B cell (primary cell): ENCODE results near the gene LMAN2. TPM values are rescaled to one million over a fixed set of nuclear protein-coding genes. Genes with fewer than 3 reads are reported as not detected.

Experiments used
- ATAC-seq: fragments of 200-7000 bp; cut with Tn5 transposase; one replicate; pipeline ENCODE4 v1.10.0; 2021; ENCODE audit warnings: low read depth, mild to moderate bottlenecking, moderate number of reproducible peaks, moderate library complexity
- CTCF ChIA-PET: fragments of 350-600 bp; sonication (Branson Sonifier 250); formaldehyde crosslinking; loops from one replicate; lab custom pipeline; 2021; ENCODE audit warnings: antibody characterized with exemption, inconsistent platforms; lab: Charles Lee
- POLR2A ChIA-PET: fragments of 350-600 bp; sonication (Branson Sonifier 250); formaldehyde crosslinking; loops from one replicate; lab custom pipeline; 2021; ENCODE audit warnings: antibody characterized with exemption; lab: Charles Lee
- DNase-seq: peaks from one replicate; pipeline ENCODE4 v3.0.0; 2013
- H2AFZ ChIP-seq: 2 replicates; pipeline ENCODE4 v1.6.1; 2012; ENCODE audit warnings: mild to moderate bottlenecking, low read depth, low read length; ENCODE audit not compliant: insufficient read depth, poor library complexity, severe bottlenecking
- H3K27ac ChIP-seq, 2 donors: 1 replicate in 1 of 2; 2 replicates in 1 of 2; pipeline ENCODE4 v1.5.1; 2012 to 2013; ENCODE audit warnings: low read length in 2 of 2, mild to moderate bottlenecking in 2 of 2, moderate library complexity in 1 of 2
- H3K27me3 ChIP-seq, 4 experiments: fragments of 200-600 bp in 1 of 4; sonication (generic) in 1 of 4; replicated peaks in 1 of 4; 1 replicate in 2 of 4; 2 replicates in 2 of 4; pipeline versions ENCODE4 v1.6.1 to v1.7.0; 2013 to 2016; ENCODE audit warnings: low read length in 3 of 4, mild to moderate bottlenecking in 2 of 4, mixed read lengths in 1 of 4, moderate library complexity in 1 of 4; ENCODE audit not compliant: insufficient read depth in 4 of 4, control insufficient read depth in 3 of 4; ENCODE audit errors: control extremely low read depth in 1 of 4
- H3K36me3 ChIP-seq, 2 experiments: replicated peaks in 1 of 2; 1 replicate in 1 of 2; 2 replicates in 1 of 2; pipeline versions ENCODE4 v1.6.1 to v1.7.1; 2013; ENCODE audit warnings: low read length in 1 of 2; ENCODE audit not compliant: insufficient read depth in 2 of 2, control insufficient read depth in 1 of 2; ENCODE audit errors: control extremely low read depth in 1 of 2, extremely low read depth in 1 of 2
- H3K4me1 ChIP-seq, 2 donors: fragments of 200-600 bp in 1 of 2; sonication (generic) in 1 of 2; 1 replicate in 1 of 2; 2 replicates in 1 of 2; pipeline versions ENCODE4 v1.5.1 to v1.6.1; 2013 to 2017; ENCODE audit warnings: low read length in 2 of 2; ENCODE audit not compliant: control insufficient read depth in 2 of 2, insufficient read depth in 2 of 2
- H3K4me2 ChIP-seq: replicated peaks from 2 replicates; pipeline ENCODE3; 2012; ENCODE audit warnings: mild to moderate bottlenecking, low read depth, low read length; ENCODE audit not compliant: poor library complexity, severe bottlenecking
- H3K4me3 ChIP-seq, 5 experiments: fragments of 200-600 bp in 1 of 5; sonication (generic) in 1 of 5; 1 replicate in 3 of 5; 2 replicates in 2 of 5; pipeline versions ENCODE4 v1.5.1 to v1.7.0; 2011 to 2016; ENCODE audit warnings: low read length in 4 of 5, mild to moderate bottlenecking in 4 of 5, low read depth in 2 of 5, control low read depth in 1 of 5, moderate library complexity in 1 of 5; ENCODE audit not compliant: insufficient read depth in 1 of 5; ENCODE audit errors: control extremely low read depth in 1 of 5, extremely low read depth in 1 of 5
- H3K79me2 ChIP-seq: fragments of 200-600 bp; sonication (generic); one replicate; pipeline ENCODE4 v1.6.0; 2016; ENCODE audit warnings: low read length; ENCODE audit not compliant: control insufficient read depth, insufficient read depth
- H3K9ac ChIP-seq: fragments of 200-600 bp; sonication (generic); 2 replicates; pipeline ENCODE4 v1.6.1; 2017; ENCODE audit warnings: mild to moderate bottlenecking, low read length, moderate library complexity
- H3K9me3 ChIP-seq, 3 donors: one replicate each; pipeline versions ENCODE4 v1.6.1 to v1.7.1; 2013; ENCODE audit warnings: low read length in 2 of 3; ENCODE audit not compliant: control insufficient read depth in 2 of 3, insufficient read depth in 1 of 3; ENCODE audit errors: control extremely low read depth in 1 of 3
- H4K20me1 ChIP-seq: 2 replicates; pipeline ENCODE4 v1.6.0; 2012; ENCODE audit warnings: mild to moderate bottlenecking, low read length; ENCODE audit not compliant: insufficient read depth, control insufficient read depth, poor library complexity, severe bottlenecking
- H3K27ac Mint-ChIP-seq: one replicate; pipeline ENCODE4 v1.8.0; 2021; ENCODE audit warnings: mixed read lengths
- H3K27me3 Mint-ChIP-seq: one replicate; pipeline ENCODE4 v1.8.0; 2021; ENCODE audit warnings: mixed read lengths
- H3K4me1 Mint-ChIP-seq: one replicate; pipeline ENCODE4 v1.8.0; 2021; ENCODE audit warnings: mixed read lengths
- H3K4me3 Mint-ChIP-seq: one replicate; pipeline ENCODE4 v1.8.0; 2021; ENCODE audit warnings: mixed read lengths
- H3K9me3 Mint-ChIP-seq: one replicate; pipeline ENCODE4 v1.8.0; 2022; ENCODE audit warnings: mixed read lengths; ENCODE audit not compliant: insufficient read depth
- CTCF ChIP-seq: fragments of 200-600 bp; IDR thresholded peaks from one replicate; pipeline ENCODE4 v1.8.0; 2022; ENCODE audit warnings: antibody characterized with exemption, mild to moderate bottlenecking
- EZH2 ChIP-seq: IDR thresholded peaks from 2 replicates; pipeline ENCODE4 v1.6.1; 2012; ENCODE audit warnings: borderline replicate concordance, low read depth, mild to moderate bottlenecking, moderate library complexity, low read length; ENCODE audit not compliant: insufficient read depth, poor library complexity, severe bottlenecking
- WGBS: methylation state at CpG from one replicate; pipeline ENCODE4 v1.1.5; 2013; ENCODE audit warnings: missing lambda C conversion rate; ENCODE audit not compliant: insufficient coverage; 5-methylcytosine and 5-hydroxymethylcytosine counted together
- intact Hi-C: fragments of 100-400 bp; cut with micrococcal nuclease; formaldehyde crosslinking; loops from one replicate; pipeline ENCODE4 v1.10.0; 2022
- polyA plus RNA-seq: library from polyadenylated mRNA; depleted of rRNA; stranded (reverse); fragments of >200 nt; gene quantifications from 2 replicates; pipeline ENCODE4 v1.2.3, GENCODE V29; 2012
- total RNA-seq, 2 donors: library from RNA; stranded (reverse); fragments of 120-200 nt in 1 of 2; gene quantifications; 1 replicate in 1 of 2; 2 replicates in 1 of 2; pipeline versions ENCODE4 v1.2.3 to v1.2.4, GENCODE V29; 2013 to 2022

The LMAN2 gene
- total and polyA plus RNA-seq, 2 donors (not counting 1 experiment from before 2014, with no cell fraction given), result 99.4 to 123 TPM

GRCh38 chr5:177293819-177294581 lies 57.5 kb downstream of the LMAN2 start:
- ChIA-PET CTCF (interaction anchor here (0.8 to 1.0 kb wide), 2 partner anchors 16 kb away, joined by 3 read pairs; no protein-coding TSS in a partner anchor), POLR2A (no interaction called here)
- Mint-ChIP-seq H3K27me3 (no peaks in the 10 kb centered on the region), H3K27ac (peak overlapping the region; percentile 71), H3K4me3 (no peak overlapping the region), H3K9me3 (no peaks in the 10 kb centered on the region), H3K4me1 (peaks cover 49% of the 10 kb centered on the region)
- H3K9ac ChIP-seq, result no peak overlapping the region
- no peak overlapping the region for H3K4me2 ChIP-seq
- no peak for DNase-seq
- H3K79me2 ChIP-seq, result peaks cover 4% of the 10 kb centered on the region
- H3K4me1 ChIP-seq, result peaks cover 32 to 52% of the 10 kb centered on the region in 2 donors
- no peaks in the 10 kb centered on the region for H4K20me1 ChIP-seq
- ATAC-seq, result no peak
- H3K27me3 ChIP-seq, result no peaks in the 10 kb centered on the region
- H3K36me3 ChIP-seq, result peaks cover 20 to 55% of the 10 kb centered on the region in 2 experiments
- no peak overlapping the region for H3K27ac ChIP-seq
- 98% methylated on average over 12 of the region's 12 CpGs for WGBS
- intact Hi-C loops, result no loop called here
- no peak for TF ChIP-seq CTCF
- TF ChIP-seq EZH2, result no peak
- no peaks in the 10 kb centered on the region for H3K9me3 ChIP-seq
- H2AFZ ChIP-seq, result no peak overlapping the region
- H3K4me3 ChIP-seq, result no peak overlapping the region

- 96% methylated on average over 6 of the region's 7 CpGs for WGBS
- Histone ChIP-seq H3K9me3 (no peaks in the 10 kb centered on the region), H3K4me3 (no peak overlapping the region), H2AFZ (no peak overlapping the region), H3K36me3 (peaks cover 28 to 72% of the 10 kb centered on the region in 2 experiments), H3K79me2 (peaks cover 4% of the 10 kb centered on the region), H4K20me1 (no peaks in the 10 kb centered on the region), H3K9ac (no peak overlapping the region), H3K4me2 (no peak overlapping the region), H3K27ac (no peak overlapping the region), H3K4me1 (peaks cover 26 to 31% of the 10 kb centered on the region in 2 donors), H3K27me3 (no peaks in the 10 kb centered on the region)
- Mint-ChIP-seq H3K9me3 (no peaks in the 10 kb centered on the region), H3K27ac (no peak overlapping the region), H3K27me3 (no peaks in the 10 kb centered on the region), H3K4me3 (no peak overlapping the region), H3K4me1 (peaks cover 32% of the 10 kb centered on the region)
- TF ChIP-seq EZH2 (no peak), CTCF (no peak)
- ATAC-seq (no peak), DNase-seq (no peak)
- POLR2A ChIA-PET, result no interaction called here
- intact Hi-C loops, result no loop called here
- CTCF ChIA-PET, result no interaction called here
Measured at GRCh38 chr5:177291735-177292134, 59.7 kb downstream of the LMAN2 start.
